IPS-18a (cell line): ENCODE measurements around the gene RPS6KA2.
"Not testable (repeated sequence)": the region's sequence is repeated elsewhere in the genome, so short reads cannot be mapped to it uniquely, and the experiment has no call there.

Experiments used
- H3K27ac ChIP-seq: one replicate; pipeline ENCODE4 v1.5.1; 2013; ENCODE audit warnings: low read length
- H3K27me3 ChIP-seq: one replicate; pipeline ENCODE4 v1.6.1; 2013; ENCODE audit warnings: mild to moderate bottlenecking, low read length; ENCODE audit not compliant: control insufficient read depth, insufficient read depth
- H3K36me3 ChIP-seq: one replicate; pipeline ENCODE4 v1.6.1; 2013; ENCODE audit warnings: low read depth, low read length; ENCODE audit not compliant: control insufficient read depth
- H3K4me1 ChIP-seq: one replicate; pipeline ENCODE4 v1.6.1; 2013; ENCODE audit warnings: low read depth, low read length; ENCODE audit not compliant: control insufficient read depth
- H3K4me3 ChIP-seq: one replicate; pipeline ENCODE4 v1.5.1; 2013; ENCODE audit warnings: low read length
- H3K9ac ChIP-seq: one replicate; pipeline ENCODE4 v1.6.1; 2013; ENCODE audit warnings: mild to moderate bottlenecking, low read length, moderate library complexity
- H3K9me3 ChIP-seq: one replicate; pipeline ENCODE4 v1.6.1; 2013; ENCODE audit warnings: low read depth, low read length; ENCODE audit not compliant: control insufficient read depth

The RPS6KA2 gene

DNA sequence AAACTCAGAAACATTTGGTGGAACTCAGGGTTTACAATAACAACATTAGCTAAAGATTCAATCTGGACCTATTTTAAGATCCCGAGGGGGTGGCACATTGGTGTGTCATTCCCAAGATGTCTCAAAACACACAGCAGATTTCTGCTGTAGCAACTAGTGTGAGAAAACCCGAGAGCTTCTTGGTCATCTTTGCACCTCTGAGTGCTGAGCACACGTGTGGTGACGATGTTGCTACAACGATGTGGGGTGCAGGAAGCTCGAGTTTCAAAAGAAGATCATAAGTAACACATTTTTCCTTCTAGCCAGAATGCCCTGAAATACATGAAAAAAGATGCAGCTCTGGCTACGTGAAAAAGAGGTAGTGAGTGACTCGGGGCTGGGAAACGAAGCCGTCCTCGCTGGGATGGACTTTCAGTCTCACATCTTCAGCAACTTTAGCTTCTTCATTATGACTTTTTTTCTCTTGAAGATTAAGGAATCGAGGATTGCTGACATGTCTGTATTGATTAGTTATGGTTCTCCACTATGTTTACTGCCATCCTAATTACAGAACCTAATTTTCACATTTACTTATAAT lies 42.1 kb downstream of the RPS6KA2 start:
- H3K27me3 ChIP-seq: no peaks in the 10 kb centered on the region
- H3K9me3 ChIP-seq: no peaks in the 10 kb centered on the region
- no peak overlapping the region for H3K4me3 ChIP-seq
- no peak overlapping the region for H3K9ac ChIP-seq
- H3K4me1 ChIP-seq: peaks cover 14% of the 10 kb centered on the region
- H3K27ac ChIP-seq: no peak overlapping the region
- H3K36me3 ChIP-seq: no peaks in the 10 kb centered on the region

DNA sequence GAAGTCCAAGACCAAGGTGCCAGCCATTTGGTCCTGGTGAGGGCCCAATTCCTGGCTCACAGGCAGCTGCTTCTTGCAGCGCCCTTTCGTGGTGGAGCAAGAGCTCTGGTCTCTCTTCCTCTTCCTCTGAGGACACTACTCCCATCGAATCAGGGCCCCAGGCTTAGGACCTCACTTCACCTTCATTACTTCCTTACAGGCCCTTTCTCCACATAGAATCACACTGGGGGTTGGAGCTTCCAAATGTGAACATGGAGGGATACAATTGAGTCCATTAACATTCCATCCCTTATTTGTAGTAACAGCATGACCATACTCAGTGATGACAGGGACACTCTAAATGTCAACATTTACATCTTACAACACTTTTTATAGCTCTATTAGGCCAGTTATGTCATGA lies 42.9 kb downstream of the RPS6KA2 start:
- no peak overlapping the region for H3K27ac ChIP-seq
- H3K9ac ChIP-seq: no peak overlapping the region
- H3K4me3 ChIP-seq: no peak overlapping the region
- H3K36me3 ChIP-seq: no peaks in the 10 kb centered on the region
- no peaks in the 10 kb centered on the region for H3K9me3 ChIP-seq
- H3K4me1 ChIP-seq: peaks cover 14% of the 10 kb centered on the region
- H3K27me3 ChIP-seq: no peaks in the 10 kb centered on the region

DNA sequence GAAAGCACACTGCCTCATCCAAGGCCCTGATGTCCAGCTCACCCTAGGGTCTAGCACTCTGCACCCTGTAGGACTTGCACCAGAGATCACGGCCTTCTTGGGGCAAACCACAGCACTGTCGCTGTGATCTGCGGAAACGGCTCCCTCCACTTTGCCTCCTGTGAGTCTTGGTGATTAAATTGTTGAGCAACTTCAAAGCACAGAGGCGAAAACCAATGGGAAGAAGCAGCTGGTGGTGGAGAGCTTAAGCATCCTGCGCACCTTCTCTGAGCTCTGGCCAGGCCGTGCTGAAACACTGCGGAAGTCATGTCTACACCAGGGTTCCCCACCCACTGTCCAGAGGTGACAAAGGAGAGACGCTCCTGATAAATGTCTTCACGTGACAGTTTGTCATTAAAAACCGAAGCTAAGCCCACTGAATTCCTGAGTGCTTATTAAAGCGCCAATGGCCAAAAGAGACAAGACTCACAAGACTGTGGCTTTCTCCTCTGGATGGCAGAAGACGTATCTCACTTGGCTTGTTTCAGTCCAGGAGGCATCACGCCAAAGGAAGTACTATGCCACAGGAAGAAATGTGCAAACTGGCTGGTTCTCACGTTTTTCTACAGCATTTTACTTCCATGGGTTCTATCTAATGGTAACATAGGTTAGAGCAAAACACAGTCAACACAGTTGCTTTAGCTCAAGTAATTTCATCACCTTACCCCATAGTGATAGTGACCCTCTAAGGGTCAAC lies 43.7 kb downstream of the RPS6KA2 start:
- H3K27ac ChIP-seq: no peak overlapping the region
- no peaks in the 10 kb centered on the region for H3K27me3 ChIP-seq
- no peaks in the 10 kb centered on the region for H3K36me3 ChIP-seq
- no peaks in the 10 kb centered on the region for H3K9me3 ChIP-seq
- no peak overlapping the region for H3K4me3 ChIP-seq
- peaks cover 6% of the 10 kb centered on the region for H3K4me1 ChIP-seq
- H3K9ac ChIP-seq: no peak overlapping the region

DNA sequence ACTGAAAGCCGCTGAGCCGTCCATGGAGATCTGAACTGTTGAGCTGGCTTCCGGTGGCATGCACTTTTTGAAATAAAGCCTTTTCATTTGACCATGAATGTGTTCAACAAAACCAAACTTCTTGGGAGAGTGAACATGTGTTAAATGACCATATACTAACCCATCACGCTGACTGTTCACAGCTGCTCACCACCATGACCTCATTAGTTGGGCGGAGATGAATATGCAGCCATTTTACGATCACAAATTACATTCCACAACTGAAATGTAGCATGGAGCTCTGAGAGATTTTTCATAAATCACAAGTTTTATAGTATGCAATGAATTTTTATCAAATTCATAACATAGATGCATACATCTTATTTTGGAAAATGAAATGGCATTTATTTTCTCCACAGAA lies 44.8 kb downstream of the RPS6KA2 start:
- no peaks in the 10 kb centered on the region for H3K9me3 ChIP-seq
- no peak overlapping the region for H3K27ac ChIP-seq
- H3K4me1 ChIP-seq: peaks cover 5% of the 10 kb centered on the region
- no peak overlapping the region for H3K9ac ChIP-seq
- no peak overlapping the region for H3K4me3 ChIP-seq
- no peaks in the 10 kb centered on the region for H3K27me3 ChIP-seq
- H3K36me3 ChIP-seq: no peaks in the 10 kb centered on the region

DNA sequence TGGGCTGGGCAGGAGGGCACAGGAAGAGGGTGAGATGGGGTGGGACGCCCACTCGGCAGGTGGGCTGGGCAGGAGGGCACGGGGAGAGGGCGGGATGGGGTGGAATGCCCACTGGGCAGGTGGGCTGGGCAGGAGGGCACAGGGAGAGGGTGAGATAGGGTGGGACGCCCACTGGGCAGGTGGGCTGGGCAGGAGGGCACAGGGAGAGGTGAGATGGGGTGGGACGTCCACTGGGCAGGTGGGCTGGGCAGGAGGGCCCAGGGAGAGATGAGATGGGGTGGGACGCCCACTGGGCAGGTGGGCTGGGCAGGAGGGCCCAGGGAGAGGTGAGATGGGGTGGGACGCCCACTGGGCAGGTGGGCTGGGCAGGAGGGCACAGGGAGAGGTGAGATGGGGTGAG lies 45.2 kb downstream of the RPS6KA2 start:
- not testable (repeated sequence) for H3K4me3 ChIP-seq, H3K27me3 ChIP-seq, H3K9me3 ChIP-seq, H3K4me1 ChIP-seq, H3K27ac ChIP-seq, H3K36me3 ChIP-seq, H3K9ac ChIP-seq

DNA sequence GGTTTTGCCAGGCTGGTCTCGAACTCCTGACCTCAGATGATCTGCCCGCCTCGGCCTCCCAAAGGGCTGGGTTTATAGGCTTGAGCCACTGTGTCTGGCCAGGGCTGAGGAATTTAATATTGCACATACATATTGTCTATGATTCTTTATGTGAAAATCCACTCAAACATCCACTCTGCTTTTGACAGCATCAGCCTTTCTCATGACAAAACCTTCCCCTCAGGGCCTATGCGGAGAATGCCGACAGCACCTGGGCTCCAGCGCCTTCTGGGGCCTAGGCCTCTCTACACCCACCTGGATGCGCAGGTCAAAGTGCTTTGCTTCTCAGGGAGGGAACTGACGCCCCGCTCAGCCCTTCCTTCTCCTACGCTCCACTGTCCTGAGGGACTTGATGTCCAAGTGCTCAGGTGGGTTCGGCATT lies 46.0 kb downstream of the RPS6KA2 start:
- no peak overlapping the region for H3K4me3 ChIP-seq
- no peaks in the 10 kb centered on the region for H3K4me1 ChIP-seq
- no peaks in the 10 kb centered on the region for H3K36me3 ChIP-seq
- no peak overlapping the region for H3K9ac ChIP-seq
- H3K9me3 ChIP-seq: no peaks in the 10 kb centered on the region
- no peak overlapping the region for H3K27ac ChIP-seq
- H3K27me3 ChIP-seq: no peaks in the 10 kb centered on the region

DNA sequence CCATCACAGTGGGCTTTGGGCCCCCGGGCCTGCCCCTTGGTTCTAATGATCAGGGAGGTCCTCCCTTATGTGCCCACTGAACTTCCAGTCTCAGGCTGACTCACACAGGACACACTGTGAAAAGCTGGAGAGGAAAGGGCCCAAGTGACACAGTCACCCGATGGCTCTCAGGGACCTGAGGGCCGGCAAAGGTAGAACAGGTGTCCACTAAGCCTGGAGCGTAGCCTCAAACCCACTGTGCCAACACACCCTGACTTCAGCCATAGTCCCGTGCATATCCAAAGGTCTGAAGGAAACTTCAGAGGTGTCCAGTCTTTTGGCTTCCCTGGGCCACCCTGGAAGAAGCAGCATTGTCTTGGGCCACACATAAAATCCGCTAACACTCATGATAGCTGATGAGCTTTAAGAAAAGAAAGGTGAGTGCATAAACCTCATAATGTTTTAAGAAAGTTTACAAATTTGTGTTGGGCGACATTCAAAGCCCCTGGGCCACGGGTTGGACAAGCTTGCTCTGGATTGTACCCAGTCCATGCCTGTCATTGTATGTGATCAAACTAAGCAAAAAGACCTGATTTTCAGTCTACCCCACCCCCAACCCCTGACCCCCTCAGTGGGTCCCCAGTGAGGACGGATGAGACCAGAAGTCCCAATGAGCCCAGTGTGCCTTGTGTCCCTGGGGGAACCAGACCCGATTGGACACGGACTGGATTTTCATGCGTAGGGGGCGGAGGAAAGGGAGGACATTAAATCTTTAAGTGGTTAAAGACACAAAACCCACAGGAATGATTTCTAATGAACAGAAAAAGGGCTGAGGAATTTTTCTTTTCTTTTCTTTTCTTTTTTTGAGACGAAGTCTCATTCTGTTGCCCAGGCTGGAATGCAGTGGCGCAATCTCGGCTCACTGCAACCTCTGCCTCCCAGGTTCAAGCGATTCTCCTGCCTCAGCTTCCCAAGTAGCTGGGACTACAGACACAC lies 46.7 kb downstream of the RPS6KA2 start:
- Histone ChIP-seq H3K9ac (no peak overlapping the region), H3K4me3 (no peak overlapping the region), H3K36me3 (no peaks in the 10 kb centered on the region), H3K9me3 (no peaks in the 10 kb centered on the region), H3K27me3 (no peaks in the 10 kb centered on the region), H3K4me1 (no peaks in the 10 kb centered on the region), H3K27ac (no peak overlapping the region)

DNA sequence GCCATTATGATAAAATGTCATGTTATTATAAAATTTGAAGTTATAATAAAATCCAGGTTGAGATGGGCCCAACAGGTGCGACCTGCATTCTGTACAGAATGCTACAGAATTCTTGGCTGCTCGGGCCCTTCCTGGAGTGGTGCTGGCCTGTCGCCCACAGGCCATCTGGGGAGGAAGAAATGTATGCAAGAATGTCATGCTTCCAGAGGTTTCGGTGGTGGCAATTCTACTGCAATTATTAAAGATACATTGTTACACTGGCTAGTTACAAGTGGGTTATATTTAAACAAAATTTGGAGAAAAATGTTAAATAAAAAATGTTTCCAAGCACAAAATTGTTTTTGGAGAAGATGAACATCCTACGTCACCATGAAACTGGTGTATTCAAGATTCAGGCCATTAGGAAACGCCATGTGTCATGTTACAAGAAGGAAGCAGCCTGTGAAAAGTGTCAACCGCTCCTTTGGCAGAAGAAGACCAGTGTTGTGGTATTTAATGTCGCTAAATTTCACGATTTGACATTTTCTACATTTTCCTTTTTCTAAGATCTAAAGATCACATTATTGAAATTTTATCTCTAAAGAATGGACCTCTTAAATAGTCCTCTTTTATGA lies 47.7 kb downstream of the RPS6KA2 start:
- Histone ChIP-seq H3K36me3 (no peaks in the 10 kb centered on the region), H3K27ac (no peak overlapping the region), H3K9me3 (no peaks in the 10 kb centered on the region), H3K9ac (no peak overlapping the region), H3K4me1 (no peaks in the 10 kb centered on the region), H3K4me3 (no peak overlapping the region), H3K27me3 (no peaks in the 10 kb centered on the region)

DNA sequence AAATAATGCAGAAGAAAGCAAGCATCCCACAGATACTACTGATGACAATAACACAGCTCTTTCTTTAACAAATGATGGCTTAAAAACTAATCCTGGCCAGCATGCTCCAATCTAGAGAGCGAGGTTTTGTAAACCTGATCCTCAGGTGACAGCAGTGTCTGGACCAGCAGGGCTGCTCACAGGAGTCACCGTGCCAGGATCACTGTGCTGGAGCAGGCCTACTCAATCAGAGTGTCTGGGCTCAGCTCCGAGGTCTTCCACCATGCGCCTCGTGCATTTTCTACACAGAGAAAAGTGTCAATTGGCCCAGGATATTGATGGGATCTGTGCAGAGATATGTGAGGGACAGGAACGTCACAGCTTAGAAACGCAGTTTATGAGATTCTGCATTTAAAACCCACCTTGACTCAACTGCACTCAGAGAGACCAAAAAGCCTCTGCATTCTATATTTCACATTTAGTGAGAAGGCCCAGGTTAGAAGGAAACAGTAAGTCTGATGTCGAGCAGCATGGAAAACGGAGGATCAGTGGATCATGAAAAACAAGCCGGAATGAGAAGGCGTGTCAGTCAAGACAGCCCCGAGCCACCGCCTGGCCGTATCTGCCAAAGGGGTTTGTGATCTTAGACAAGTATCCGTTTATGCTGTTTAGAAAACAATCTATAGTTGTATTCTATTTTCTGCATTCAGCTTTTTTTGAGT lies 48.4 kb downstream of the RPS6KA2 start:
- Histone ChIP-seq H3K4me3 (no peak overlapping the region), H3K27ac (no peak overlapping the region), H3K36me3 (no peaks in the 10 kb centered on the region), H3K27me3 (no peaks in the 10 kb centered on the region), H3K9me3 (no peaks in the 10 kb centered on the region), H3K9ac (no peak overlapping the region), H3K4me1 (peaks cover 2% of the 10 kb centered on the region)

DNA sequence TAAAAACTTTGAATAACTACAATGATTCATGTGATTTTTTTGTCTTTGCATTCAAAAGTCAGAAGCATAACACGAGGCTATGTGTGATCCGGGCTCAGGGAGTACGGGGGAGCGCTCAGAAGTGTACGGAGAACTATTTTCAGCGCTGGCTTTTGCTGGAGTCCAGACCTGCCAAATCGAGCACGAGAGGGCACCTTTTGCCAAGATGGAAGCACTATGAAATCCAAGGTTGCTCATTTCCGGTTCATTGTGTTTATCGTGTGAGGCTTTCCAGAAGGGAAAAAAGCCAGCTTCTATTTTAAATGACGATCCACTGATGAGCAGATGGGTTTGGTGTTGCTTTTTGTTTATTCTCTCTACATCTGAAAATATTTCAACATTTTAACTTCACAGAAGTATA lies 51.8 kb downstream of the RPS6KA2 start:
- no peak overlapping the region for H3K9ac ChIP-seq
- H3K27ac ChIP-seq: no peak overlapping the region
- H3K36me3 ChIP-seq: no peaks in the 10 kb centered on the region
- H3K9me3 ChIP-seq: no peaks in the 10 kb centered on the region
- H3K4me3 ChIP-seq: no peak overlapping the region
- H3K4me1 ChIP-seq: peaks cover 17% of the 10 kb centered on the region
- H3K27me3 ChIP-seq: no peaks in the 10 kb centered on the region
